Heart right ventricle (tissue), 16 donors: ENCODE data around the gene TPI1. TPM values are rescaled to one million over a fixed set of nuclear protein-coding genes. Genes with fewer than 3 reads are reported as not detected.

ENCODE experiments used
- ATAC-seq, 8 donors: fragments of 200-7000 bp; cut with Tn5 transposase; one replicate each; pipeline ENCODE4 v1.9.1; 2020; ENCODE audit warnings: mild to moderate bottlenecking in 8 of 8, moderate library complexity in 8 of 8, moderate number of reproducible peaks in 1 of 8
- DNase-seq, 2 donors: peaks; one replicate each; pipeline ENCODE4 v3.0.0-alpha.2; 2020
- H3K27ac ChIP-seq, 10 donors: fragments of 200-600 bp; sonication (generic) in 2 of 10; one replicate each; pipeline versions ENCODE4 v1.5.0 to v1.8.0; 2020 to 2022; ENCODE audit warnings: mild to moderate bottlenecking in 3 of 10
- H3K27me3 ChIP-seq, 7 donors: fragments of 200-600 bp; one replicate each; pipeline ENCODE4 v1.8.0; 2021 to 2022; ENCODE audit warnings: mild to moderate bottlenecking in 2 of 7
- H3K36me3 ChIP-seq, 9 donors: fragments of 200-600 bp; sonication (generic) in 1 of 9; one replicate each; pipeline versions ENCODE4 v1.5.0 to v1.8.0; 2020 to 2022; ENCODE audit warnings: mild to moderate bottlenecking in 2 of 9
- H3K4me1 ChIP-seq, 9 donors: fragments of 200-600 bp; sonication (generic) in 1 of 9; one replicate each; pipeline versions ENCODE4 v1.5.0 to v1.8.0; 2020 to 2022; ENCODE audit warnings: mild to moderate bottlenecking in 4 of 9
- H3K4me3 ChIP-seq, 10 donors: fragments of 200-600 bp; sonication (generic) in 2 of 10; one replicate each; pipeline versions ENCODE4 v1.5.0 to v1.8.0; 2020 to 2022; ENCODE audit warnings: mild to moderate bottlenecking in 7 of 10, moderate library complexity in 2 of 10
- H3K9me3 ChIP-seq, 11 donors: fragments of 200-600 bp in 10 of 11; sonication (generic) in 2 of 11; one replicate each; pipeline versions ENCODE4 v1.5.0 to v1.8.0; 2013 to 2022; ENCODE audit warnings: mild to moderate bottlenecking in 2 of 11, control low read depth in 1 of 11, moderate library complexity in 1 of 11
- CTCF ChIP-seq, 9 donors: fragments of 200-600 bp; sonication (generic) in 2 of 9; IDR thresholded peaks; one replicate each; pipeline versions ENCODE4 v1.5.0 to v1.8.0; 2021 to 2022; ENCODE audit warnings: antibody characterized with exemption in 9 of 9, mild to moderate bottlenecking in 5 of 9, moderate library complexity in 1 of 9
- WGBS, 2 donors: extraction: QIAGEN DNeasy Blood & Tissue Kit; methylation state at CpG; one replicate each; pipeline ENCODE4 v1.1.7; 2013; ENCODE audit warnings: inconsistent platforms in 1 of 2; 5-methylcytosine and 5-hydroxymethylcytosine counted together
- intact Hi-C, 10 donors: fragments of 100-400 bp; cut with DNase I; formaldehyde crosslinking; loops; one replicate each; pipeline versions ENCODE4 v1.11.1 to v1.14.2; 2022
- polyA plus RNA-seq, 2 donors: library from polyadenylated mRNA; stranded (reverse); fragments of 200-250 nt; gene quantifications; one replicate each; pipeline ENCODE4 v1.2.3, GENCODE V29; 2013
- total RNA-seq, 10 donors: library from RNA; stranded (reverse); fragmentation: NEBNext Ultra II Directional in 3 of 10; extraction: Animal tissue kit (Norgen Biotek cat#: 25700) in 3 of 10; gene quantifications; one replicate each; pipeline versions ENCODE4 v1.2.1 to v1.2.4, GENCODE V29; 2021 to 2023
- donor health status: Arrhythmogenic right ventricular cardiomyopathy.
- donor health status: ischemic (EF 13 %, LVEDD 7.1; RV severe dilation, severe dysfunction).
- donor health status: healthy with polysubstance abuse.
- donor health status: DM: no; HTN: yes; CAD: no.
- donor health status: DM: no; HTN: no; CAD: no.
- donor health status: ischemic (EF 25% LVEDD 6.9; RV normal size, moderate dysfunction).
- donor health status: ischemic (EF 25% LVEDD 5.7; RV mildly dilated, moderate dysfunction).
- donor health status: healthy.
- donor health status: DM: yes; HTN: yes; CAD: no.
- donor health status: Ischemic cardiomyopathy.
- donor health status: ischemic (EF 35%, LVEDD 5.7; RV mildly dilated, moderate dysfunction).
- donor health status: nonischemic (EF 11% LVEDD 7.7; RV severe dilation, severe dysfunction).
- donor health status: DM: yes; HTN: yes; CAD: no.
- donor health status: PGD.
- donor health status: ischemic (EF 29% LVEDD 5.4; RV normal size, mild dysfunction).
- donor health status: nonischemic (EF 23%, LVEDD 6.1; RV moderate dilation, normal function).

Gene TPI1
- total and polyA plus RNA-seq, 12 donors, result 367 to 1,432 (median 839) TPM

GRCh38 chr12:6833189-6833890 lies 34.0 kb upstream of the TPI1 start:
- Histone ChIP-seq H3K4me1 (peaks cover 0 to 54% (median 15%) of the 10 kb centered on the region in 9 donors), H3K4me3 (peak overlapping the region in 9 of 10 donors; percentile 15 to 56 (median 47)), H3K9me3 (no peaks in the 10 kb centered on the region), H3K27ac (peak overlapping the region; percentile 33 to 91 (median 86)), H3K36me3 (peaks cover 0 to 67% (median 15%) of the 10 kb centered on the region in 9 donors), H3K27me3 (peaks cover 0 to 23% (median 0%) of the 10 kb centered on the region in 7 donors)
- DNase-seq, result no peak
- intact Hi-C loops, result no loop called here
- 58 to 72% methylated on average over 6 of the region's 6 CpGs for WGBS, 2 donors
- TF ChIP-seq CTCF (IDR thresholded peaks at IDR 0.05), result no peak
- ATAC-seq, result peak in 7 of 8 donors; percentile 2 to 74 (median 47)

DNA sequence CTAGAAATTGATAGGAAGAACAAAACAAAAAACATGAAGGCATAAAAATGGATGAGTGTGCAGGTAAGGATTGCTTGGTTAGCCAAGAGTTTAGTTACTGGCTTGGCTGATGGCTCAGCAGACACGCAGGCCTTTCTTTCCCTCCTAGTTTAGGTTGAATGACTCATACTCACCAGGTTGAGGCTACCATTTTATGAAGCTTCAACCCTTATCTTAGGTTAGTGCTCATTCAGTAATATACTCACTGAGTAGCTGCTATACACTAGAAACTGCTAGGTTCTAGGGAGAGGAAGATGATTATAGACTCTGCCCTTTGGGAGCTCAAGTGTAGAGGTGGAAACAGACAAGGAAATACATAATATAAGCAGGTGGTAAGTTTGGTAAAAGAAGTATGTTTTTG lies 33.1 kb upstream of the TPI1 start:
- no peak for TF ChIP-seq CTCF (IDR thresholded peaks at IDR 0.05)
- Histone ChIP-seq H3K4me1 (peaks cover 0 to 47% (median 11%) of the 10 kb centered on the region in 9 donors), H3K4me3 (peak overlapping the region in 9 of 10 donors; percentile 15 to 56 (median 47)), H3K27me3 (peaks cover 0 to 14% (median 0%) of the 10 kb centered on the region in 7 donors), H3K9me3 (no peaks in the 10 kb centered on the region), H3K27ac (peak overlapping the region in 9 of 10 donors; percentile 62 to 91 (median 87)), H3K36me3 (peaks cover 0 to 76% (median 20%) of the 10 kb centered on the region in 9 donors)
- peak in 1 of 8 donors; percentile 16 for ATAC-seq
- intact Hi-C loops, result no loop called here
- WGBS, 2 donors, result 76 to 81% methylated on average over 1 of the region's 1 CpG
- no peak for DNase-seq

GRCh38 chr12:6834873-6835272 lies 32.5 kb upstream of the TPI1 start:
- DNase-seq, result no peak
- H3K9me3 ChIP-seq, result no peaks in the 10 kb centered on the region
- no peak for TF ChIP-seq CTCF (IDR thresholded peaks at IDR 0.05)
- H3K27ac ChIP-seq, result peak overlapping the region in 4 of 10 donors; percentile 87 to 91 (median 90)
- intact Hi-C loops, result no loop called here
- H3K36me3 ChIP-seq, result peaks cover 0 to 82% (median 20%) of the 10 kb centered on the region in 9 donors
- ATAC-seq, result no peak
- WGBS, 2 donors, result 85 to 90% methylated on average over 5 of the region's 5 CpGs
- peaks cover 0 to 8% (median 0%) of the 10 kb centered on the region in 7 donors for H3K27me3 ChIP-seq
- H3K4me1 ChIP-seq, result peaks cover 0 to 45% (median 6%) of the 10 kb centered on the region in 9 donors
- peak overlapping the region in 3 of 10 donors; percentile 26 to 56 (median 51) for H3K4me3 ChIP-seq

GRCh38 chr12:6836851-6837250 lies 30.5 kb upstream of the TPI1 start:
- 89 to 94% methylated on average over 16 of the region's 16 CpGs for WGBS, 2 donors
- DNase-seq, result no peak
- intact Hi-C loops, result no loop called here
- Histone ChIP-seq H3K4me3 (no peak overlapping the region), H3K27ac (no peak overlapping the region), H3K27me3 (no peaks in the 10 kb centered on the region), H3K4me1 (peaks cover 0 to 54% (median 6%) of the 10 kb centered on the region in 9 donors), H3K36me3 (peaks cover 0 to 73% (median 20%) of the 10 kb centered on the region in 9 donors), H3K9me3 (no peaks in the 10 kb centered on the region)
- no peak for TF ChIP-seq CTCF (IDR thresholded peaks at IDR 0.05)
- ATAC-seq, result no peak
